OCI-LY1 (cell line): Measurements from ENCODE around the gene DELE1.

Experiments
- H2AFZ ChIP-seq: fragments of 200-600 bp; sonication (generic), shearing (Covaris generic); 2 replicates; pipeline ENCODE4 v1.6.0; 2014; ENCODE audit warnings: antibody characterized with exemption, mild to moderate bottlenecking, low read length
- H3F3A ChIP-seq: fragments of 200-600 bp; sonication (generic), shearing (Covaris generic); 2 replicates; pipeline ENCODE4 v1.6.0; 2014; ENCODE audit warnings: mild to moderate bottlenecking, antibody characterized with exemption, low read length, moderate library complexity; ENCODE audit not compliant: insufficient read depth
- H3K27ac ChIP-seq: fragments of 200-600 bp; sonication (generic); 2 replicates; pipeline ENCODE4 v1.5.1; 2014; ENCODE audit warnings: low read length, mixed run types, mild to moderate bottlenecking, low read depth; ENCODE audit not compliant: poor library complexity, severe bottlenecking
- H3K27me3 ChIP-seq: fragments of 200-600 bp; sonication (generic); 2 replicates; pipeline ENCODE4 v1.6.0; 2014; ENCODE audit warnings: antibody characterized with exemption, mild to moderate bottlenecking, low read length, moderate library complexity; ENCODE audit not compliant: insufficient read depth
- H3K36me3 ChIP-seq: fragments of 200-600 bp; sonication (generic); 2 replicates; pipeline ENCODE4 v1.6.1; 2014; ENCODE audit warnings: mild to moderate bottlenecking, antibody characterized with exemption, low read length, moderate library complexity, mixed read lengths; ENCODE audit not compliant: insufficient read depth
- H3K4me1 ChIP-seq: fragments of 200-600 bp; sonication (generic); 2 replicates; pipeline ENCODE4 v1.5.1; 2014; ENCODE audit warnings: mild to moderate bottlenecking, low read length, moderate library complexity; ENCODE audit not compliant: insufficient read depth, severe bottlenecking
- H3K4me2 ChIP-seq: fragments of 200-600 bp; sonication (generic), shearing (Covaris generic); 2 replicates; pipeline ENCODE4 v1.6.1; 2014; ENCODE audit warnings: low read length
- H3K4me3 ChIP-seq: fragments of 200-600 bp; sonication (generic); 2 replicates; pipeline ENCODE4 v1.5.1; 2014; ENCODE audit warnings: low read length, low read depth, mild to moderate bottlenecking, mixed read lengths; ENCODE audit not compliant: poor library complexity, severe bottlenecking
- H3K79me2 ChIP-seq: fragments of 200-600 bp; shearing (Covaris generic); 2 replicates; pipeline ENCODE4 v1.6.1; 2016; ENCODE audit warnings: mixed run types, low read length, mixed read lengths; ENCODE audit not compliant: insufficient read depth
- H3K9ac ChIP-seq: fragments of 200-600 bp; sonication (generic), shearing (Covaris generic); 2 replicates; pipeline ENCODE4 v1.6.1; 2014; ENCODE audit warnings: mild to moderate bottlenecking, low read length, mixed read lengths
- H3K9me2 ChIP-seq: fragments of 200-600 bp; sonication (generic), shearing (Covaris generic); 2 replicates; pipeline ENCODE4 v1.6.1; 2014; ENCODE audit warnings: low read depth, mild to moderate bottlenecking, low read length, mixed read lengths
- H3K9me3 ChIP-seq: fragments of 200-600 bp; shearing (Covaris generic); 2 replicates; pipeline ENCODE4 v1.6.1; 2014; ENCODE audit warnings: low read length, mixed read lengths
- H4K20me1 ChIP-seq: fragments of 200-600 bp; sonication (generic), shearing (Covaris generic); 2 replicates; pipeline ENCODE4 v1.6.0; 2016; ENCODE audit warnings: mild to moderate bottlenecking, low read length; ENCODE audit not compliant: insufficient read depth
- CTCF ChIP-seq: fragments of 200-600 bp; sonication (generic), shearing (Covaris generic); IDR thresholded peaks from 2 replicates; pipeline ENCODE4 v1.5.1; 2017; ENCODE audit warnings: mild to moderate bottlenecking, antibody characterized with exemption, low read length, moderate library complexity, mixed read lengths
- EZH2 ChIP-seq: fragments of 200-600 bp; sonication (generic), shearing (Covaris generic); IDR thresholded peaks from 2 replicates; pipeline ENCODE4 v1.8.0; 2017; ENCODE audit warnings: borderline replicate concordance, mixed run types, mild to moderate bottlenecking, antibody characterized with exemption, low read length, moderate library complexity, mixed read lengths

Gene DELE1

GRCh38 chr5:141879426-141879759 lies 44.3 kb upstream of the DELE1 start:
- H3K27me3 ChIP-seq: peaks cover 11% of the 10 kb centered on the region; the same call in 1 of the 2 replicates
- peaks cover 7% of the 10 kb centered on the region for H3K4me1 ChIP-seq
- H2AFZ ChIP-seq: no peak overlapping the region

GRCh38 chr5:141879941-141880738 lies 43.5 kb upstream of the DELE1 start:
- Histone ChIP-seq H3K79me2 (no peaks in the 10 kb centered on the region), H4K20me1 (no peaks in the 10 kb centered on the region), H3K9me3 (no peaks in the 10 kb centered on the region), H3K4me1 (peaks cover 7% of the 10 kb centered on the region), H3K4me2 (no peak overlapping the region), H3K36me3 (no peaks in the 10 kb centered on the region), H3F3A (no peaks in the 10 kb centered on the region), H3K27ac (no peak overlapping the region), H3K4me3 (no peak overlapping the region), H3K27me3 (peaks cover 11% of the 10 kb centered on the region; the same call in 1 of the 2 replicates), H3K9me2 (no peaks in the 10 kb centered on the region), H3K9ac (no peak overlapping the region), H2AFZ (no peak overlapping the region)
- TF ChIP-seq CTCF (no peak), EZH2 (no peak)

More at GRCh38 chr5:141879426-141879759, 44.3 kb upstream of the DELE1 start:
- Histone ChIP-seq H3K9ac (no peak overlapping the region), H3F3A (no peaks in the 10 kb centered on the region), H3K36me3 (no peaks in the 10 kb centered on the region), H4K20me1 (no peaks in the 10 kb centered on the region), H3K9me2 (no peaks in the 10 kb centered on the region), H3K9me3 (no peaks in the 10 kb centered on the region), H3K4me2 (no peak overlapping the region), H3K27ac (no peak overlapping the region), H3K4me3 (no peak overlapping the region), H3K79me2 (no peaks in the 10 kb centered on the region)
- no peak for TF ChIP-seq CTCF
- TF ChIP-seq EZH2: no peak

- H3K79me2 ChIP-seq: no peaks in the 10 kb centered on the region
- H3K4me2 ChIP-seq: no peak overlapping the region
- H3F3A ChIP-seq: no peaks in the 10 kb centered on the region
- H3K4me1 ChIP-seq: peaks cover 7% of the 10 kb centered on the region
- no peaks in the 10 kb centered on the region for H3K36me3 ChIP-seq
- TF ChIP-seq CTCF: no peak
- no peaks in the 10 kb centered on the region for H3K9me3 ChIP-seq
- H2AFZ ChIP-seq: no peak overlapping the region
- peaks cover 11% of the 10 kb centered on the region; the same call in 1 of the 2 replicates for H3K27me3 ChIP-seq
- no peaks in the 10 kb centered on the region for H3K9me2 ChIP-seq
- no peak overlapping the region for H3K4me3 ChIP-seq
- H4K20me1 ChIP-seq: no peaks in the 10 kb centered on the region
- H3K9ac ChIP-seq: no peak overlapping the region
- no peak overlapping the region for H3K27ac ChIP-seq
These were observed 42.5 kb upstream of the DELE1 start for GRCh38 chr5:141880961-141881801.
